ENCODE results near the gene ITGB8. TPM values are rescaled to one million over a fixed set of nuclear protein-coding genes. Genes with fewer than 3 reads are reported as not detected.

Gene ITGB8
- total RNA-seq, 1 donor from 2014 or later, result 0.69 TPM

DNA sequence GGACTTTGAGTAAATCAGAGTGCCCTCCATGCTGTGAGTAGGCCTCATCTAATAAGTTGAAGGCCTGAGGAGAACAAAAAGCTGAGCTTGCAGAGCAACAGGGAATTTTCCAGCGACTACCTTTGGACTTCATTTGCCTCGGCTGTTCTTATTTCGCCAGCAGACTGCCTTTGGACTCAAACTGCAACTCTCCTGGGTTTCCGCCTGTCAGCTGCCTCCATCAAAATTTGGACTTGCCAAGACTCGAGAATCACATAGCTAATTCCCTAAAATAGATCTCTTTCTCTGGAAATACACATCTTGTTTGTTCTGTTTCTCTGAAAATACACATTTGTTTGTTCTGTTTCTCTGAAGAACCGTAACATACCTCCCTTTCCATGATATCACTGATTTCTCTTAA, 93.8 kb downstream of the ITGB8 start:
- H3K27ac Mint-ChIP-seq (ENCODE audit: unreplicated experiment), result no peak overlapping the region
- DNase-seq (ENCODE audit: low spot score), result no peak
- no peaks in the 10 kb centered on the region for H3K9me3 Mint-ChIP-seq (ENCODE audit: unreplicated experiment)
- H3K36me3 Mint-ChIP-seq (ENCODE audit: low read depth, unreplicated experiment), result no peaks in the 10 kb centered on the region
- H3K4me1 Mint-ChIP-seq (ENCODE audit: unreplicated experiment), result no peaks in the 10 kb centered on the region
- no peak for TF ChIP-seq CTCF (IDR thresholded peaks at IDR 0.05; ENCODE audit: unreplicated experiment)
- H3K27me3 Mint-ChIP-seq (ENCODE audit: unreplicated experiment), result no peaks in the 10 kb centered on the region
- no peak overlapping the region for H3K4me3 Mint-ChIP-seq (ENCODE audit: unreplicated experiment)

GRCh38 chr7:20430664-20431063, 100.0 kb downstream of the ITGB8 start:
- no peak overlapping the region for H3K27ac Mint-ChIP-seq (ENCODE audit: unreplicated experiment)
- no peaks in the 10 kb centered on the region for H3K9me3 Mint-ChIP-seq (ENCODE audit: unreplicated experiment)
- no peaks in the 10 kb centered on the region for H3K27me3 Mint-ChIP-seq (ENCODE audit: unreplicated experiment)
- H3K4me1 Mint-ChIP-seq (ENCODE audit: unreplicated experiment), result no peaks in the 10 kb centered on the region
- TF ChIP-seq CTCF (IDR thresholded peaks at IDR 0.05; ENCODE audit: unreplicated experiment), result no peak
- no peaks in the 10 kb centered on the region for H3K36me3 Mint-ChIP-seq (ENCODE audit: low read depth, unreplicated experiment)
- no peak for DNase-seq (ENCODE audit: low spot score)
- no peak overlapping the region for H3K4me3 Mint-ChIP-seq (ENCODE audit: unreplicated experiment)

- Mint-ChIP-seq H3K27me3 (ENCODE audit: unreplicated experiment) (no peaks in the 10 kb centered on the region), H3K36me3 (ENCODE audit: low read depth, unreplicated experiment) (no peaks in the 10 kb centered on the region), H3K4me1 (ENCODE audit: unreplicated experiment) (no peaks in the 10 kb centered on the region), H3K27ac (ENCODE audit: unreplicated experiment) (no peak overlapping the region), H3K4me3 (ENCODE audit: unreplicated experiment) (no peak overlapping the region), H3K9me3 (ENCODE audit: unreplicated experiment) (no peaks in the 10 kb centered on the region)
- TF ChIP-seq CTCF (IDR thresholded peaks at IDR 0.05; ENCODE audit: unreplicated experiment), result no peak
- no peak for DNase-seq (ENCODE audit: low spot score)
Measured at GRCh38 chr7:20431146-20431545, 100.4 kb downstream of the ITGB8 start.

- no peak overlapping the region for H3K4me3 Mint-ChIP-seq (ENCODE audit: unreplicated experiment)
- DNase-seq (ENCODE audit: low spot score), result no peak
- H3K36me3 Mint-ChIP-seq (ENCODE audit: low read depth, unreplicated experiment), result no peaks in the 10 kb centered on the region
- TF ChIP-seq CTCF (IDR thresholded peaks at IDR 0.05; ENCODE audit: unreplicated experiment), result no peak
- H3K4me1 Mint-ChIP-seq (ENCODE audit: unreplicated experiment), result no peaks in the 10 kb centered on the region
- H3K9me3 Mint-ChIP-seq (ENCODE audit: unreplicated experiment), result no peaks in the 10 kb centered on the region
- H3K27me3 Mint-ChIP-seq (ENCODE audit: unreplicated experiment), result no peaks in the 10 kb centered on the region
- no peak overlapping the region for H3K27ac Mint-ChIP-seq (ENCODE audit: unreplicated experiment)
Measured at GRCh38 chr7:20432071-20432470, 101.4 kb downstream of the ITGB8 start.

- H3K27ac Mint-ChIP-seq (ENCODE audit: unreplicated experiment), result no peak overlapping the region
- DNase-seq (ENCODE audit: low spot score), result no peak
- no peak for TF ChIP-seq CTCF (IDR thresholded peaks at IDR 0.05; ENCODE audit: unreplicated experiment)
- H3K4me1 Mint-ChIP-seq (ENCODE audit: unreplicated experiment), result no peaks in the 10 kb centered on the region
- no peaks in the 10 kb centered on the region for H3K27me3 Mint-ChIP-seq (ENCODE audit: unreplicated experiment)
- no peak overlapping the region for H3K4me3 Mint-ChIP-seq (ENCODE audit: unreplicated experiment)
- H3K36me3 Mint-ChIP-seq (ENCODE audit: low read depth, unreplicated experiment), result no peaks in the 10 kb centered on the region
- no peaks in the 10 kb centered on the region for H3K9me3 Mint-ChIP-seq (ENCODE audit: unreplicated experiment)
Measured at GRCh38 chr7:20435305-20435704, 104.6 kb downstream of the ITGB8 start.
